CD4-positive, alpha-beta T cell treated with Interleukin-4 for 1 hour (primary cell): ENCODE results near the gene PPM1E.
A peak's percentile ranks its signal among the peaks of the same experiment; 100 is the strongest.
"Not testable (repeated sequence)": the region's sequence is repeated elsewhere in the genome, so short reads cannot be mapped to it uniquely, and the experiment has no call there.

ENCODE experiments used
- DNase-seq, 2 donors: peaks; one replicate each; pipeline ENCODE4 v3.0.0-alpha.2; 2020 to 2022

PPM1E gene

GRCh38 chr17:58755577-58756245 lies at the start of gene PPM1E:
TSS of gene PPM1E (plus strand) at chr17:58755854.
- peak; percentile 20 to 22 for DNase-seq

GRCh38 chr17:58706351-58707140 lies 49.1 kb upstream of the PPM1E start:
- DNase-seq, result no peak

- peak; percentile 13 to 58 for DNase-seq
Observed at GRCh38 chr17:58710948-58711552, 44.6 kb upstream of the PPM1E start.

- no peak for DNase-seq
Observed at GRCh38 chr17:58722274-58722673, 33.4 kb upstream of the PPM1E start.

- DNase-seq, result no peak
Observed at GRCh38 chr17:58722696-58723095, 33.0 kb upstream of the PPM1E start.

- DNase-seq, result no peak
Observed at GRCh38 chr17:58728798-58729197, 26.9 kb upstream of the PPM1E start.

- DNase-seq, result no peak
Observed at GRCh38 chr17:58730937-58731336, 24.7 kb upstream of the PPM1E start.

GRCh38 chr17:58734040-58734439 lies 21.6 kb upstream of the PPM1E start:
- DNase-seq, result no peak

GRCh38 chr17:58734811-58735210 lies 20.8 kb upstream of the PPM1E start:
- no peak for DNase-seq

- no peak for DNase-seq
Observed at GRCh38 chr17:58741121-58741625, 14.5 kb upstream of the PPM1E start.

GRCh38 chr17:58747674-58748073 lies 8.0 kb upstream of the PPM1E start:
- DNase-seq, result no peak

- not testable (repeated sequence) for DNase-seq
Observed at GRCh38 chr17:58749627-58750026, 6.0 kb upstream of the PPM1E start.

- DNase-seq, result no peak
Observed at GRCh38 chr17:58753026-58753425, 2.6 kb upstream of the PPM1E start.

- no peak for DNase-seq
Observed at GRCh38 chr17:58755269-58755576, 431 bp upstream of the PPM1E start.

GRCh38 chr17:58756246-58757161 lies 850 bp downstream of the PPM1E start:
- DNase-seq, result no peak

GRCh38 chr17:58757162-58757613 lies 1.5 kb downstream of the PPM1E start:
- DNase-seq, result no peak

GRCh38 chr17:58758890-58759289 lies 3.2 kb downstream of the PPM1E start:
- no peak for DNase-seq

GRCh38 chr17:58759522-58759921 lies 3.9 kb downstream of the PPM1E start:
- DNase-seq, result no peak

- no peak for DNase-seq
Observed at GRCh38 chr17:58760248-58760647, 4.6 kb downstream of the PPM1E start.

- no peak for DNase-seq
Observed at GRCh38 chr17:58763263-58763662, 7.6 kb downstream of the PPM1E start.

- no peak for DNase-seq
Observed at GRCh38 chr17:58764373-58764772, 8.7 kb downstream of the PPM1E start.

GRCh38 chr17:58778482-58778881 lies 22.8 kb downstream of the PPM1E start:
- not testable (repeated sequence) for DNase-seq

GRCh38 chr17:58779446-58779845 lies 23.8 kb downstream of the PPM1E start:
- no peak for DNase-seq
